HG02970 (cell line): Measurements from ENCODE around the gene VWA5B1.

Source experiments
- ATAC-seq: cut with Tn5 transposase; IDR thresholded peaks from one replicate; pipeline ENCODE4 v1.9.1; 2021; ENCODE audit warnings: mild to moderate bottlenecking, moderate library complexity, moderate number of reproducible peaks; ENCODE audit not compliant: unreplicated experiment, low FRiP score

Gene VWA5B1

DNA sequence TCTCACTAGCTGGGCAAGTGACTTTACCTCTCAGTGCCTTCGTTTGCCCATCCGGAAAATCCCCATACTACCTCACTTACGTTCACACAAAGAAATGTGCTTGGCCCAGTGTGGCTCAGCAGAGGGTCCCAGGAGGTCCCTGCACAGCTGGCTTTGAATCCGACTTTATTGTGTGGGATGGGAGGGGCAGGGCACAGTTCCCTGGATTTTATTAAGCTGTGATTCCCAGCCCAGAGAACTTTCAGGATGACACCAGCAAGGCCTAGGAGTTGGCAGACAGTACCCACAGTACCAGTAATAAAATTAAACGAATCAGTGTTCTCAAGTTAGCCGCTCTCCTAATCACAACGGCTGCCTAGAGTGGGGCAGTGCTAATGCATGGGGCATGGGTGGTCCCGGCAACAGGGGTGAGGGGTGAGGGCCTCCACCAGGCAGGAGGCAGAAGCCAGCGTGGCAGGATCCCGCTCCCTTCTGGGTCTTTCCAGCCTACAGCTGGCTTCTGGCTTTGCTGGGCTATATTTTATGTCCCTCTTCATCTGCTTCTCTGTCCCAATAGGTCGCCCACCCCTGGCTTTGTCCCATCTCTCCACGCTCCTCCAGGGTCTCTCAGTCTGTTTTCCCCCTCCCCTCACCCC lies 74.9 kb downstream of the VWA5B1 start:
- ATAC-seq, result no peak

DNA sequence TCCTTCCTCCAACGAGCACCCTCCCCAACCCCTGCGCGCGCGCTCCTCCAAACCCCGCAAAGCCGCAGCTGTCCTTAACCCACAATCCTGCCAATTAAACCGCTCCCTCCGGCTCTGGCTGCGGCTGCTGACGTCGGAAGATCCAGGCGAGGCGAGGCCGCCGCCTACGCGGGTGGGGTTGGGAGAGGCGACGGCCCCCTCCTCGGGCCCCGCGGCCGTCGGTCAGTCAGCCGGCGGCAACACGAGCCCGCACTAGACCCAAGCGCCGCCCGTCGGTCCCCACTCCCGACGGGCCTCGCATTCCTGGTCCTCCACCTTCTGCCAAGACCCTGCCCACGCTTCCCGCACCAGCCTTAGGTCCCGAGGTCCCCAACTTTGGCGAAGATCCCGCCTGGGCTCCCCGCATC lies 75.4 kb downstream of the VWA5B1 start:
- no peak for ATAC-seq

DNA sequence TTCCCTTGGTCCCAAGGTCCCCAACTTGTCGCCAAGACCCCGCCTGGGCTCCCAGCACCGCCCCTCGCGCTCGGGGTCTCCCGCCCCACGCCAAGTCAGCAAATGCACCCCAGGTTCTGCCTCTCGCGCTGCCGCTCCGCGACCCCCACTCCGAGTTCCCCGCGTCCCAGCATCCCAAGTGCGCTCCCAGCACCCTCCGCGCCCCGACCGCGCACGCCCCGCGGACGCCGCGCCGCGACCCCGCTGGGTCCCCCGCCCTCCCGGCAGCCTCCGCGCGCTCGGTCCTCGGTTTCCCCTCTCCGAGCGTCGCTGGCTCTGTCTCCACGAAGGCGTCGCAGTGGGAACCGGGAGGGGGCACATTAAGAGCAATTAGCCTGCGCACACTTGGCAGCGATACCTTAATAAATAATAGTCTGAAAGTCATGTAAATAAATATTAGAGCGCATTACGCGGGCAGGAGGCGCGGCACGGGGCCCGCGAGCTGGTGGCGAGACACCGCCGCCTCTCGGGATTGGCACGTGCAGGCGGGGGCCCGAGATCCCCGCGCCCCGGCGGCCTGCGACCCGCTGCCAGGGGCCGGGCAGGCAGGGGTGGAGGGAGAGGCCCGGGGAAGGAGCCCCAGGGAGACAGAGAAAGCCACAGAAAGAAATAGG lies 75.9 kb downstream of the VWA5B1 start:
- no peak for ATAC-seq

DNA sequence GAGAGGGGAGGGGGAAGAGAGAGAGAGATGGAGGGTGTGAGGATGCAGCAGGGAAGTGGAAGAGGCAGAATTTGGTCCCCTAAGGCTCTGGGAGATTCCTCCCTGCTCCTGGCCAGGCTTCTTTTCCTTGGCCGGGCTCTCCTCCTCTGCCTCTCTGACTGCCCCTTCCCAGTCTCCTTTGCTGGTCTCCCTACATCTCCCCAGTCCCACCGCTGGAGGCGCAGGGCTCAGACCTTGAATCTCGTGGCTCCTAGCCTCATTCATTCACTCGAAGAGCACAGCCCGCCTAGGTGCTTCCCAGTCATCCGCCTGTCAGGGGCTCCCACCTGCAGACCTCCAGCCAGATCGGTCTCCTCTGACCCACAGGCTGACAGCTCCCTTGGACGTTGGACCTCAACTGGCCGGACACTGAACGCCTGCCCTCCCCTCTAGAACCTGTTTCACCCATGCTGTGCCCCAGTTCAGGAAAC lies 76.5 kb downstream of the VWA5B1 start:
- ATAC-seq, result no peak

DNA sequence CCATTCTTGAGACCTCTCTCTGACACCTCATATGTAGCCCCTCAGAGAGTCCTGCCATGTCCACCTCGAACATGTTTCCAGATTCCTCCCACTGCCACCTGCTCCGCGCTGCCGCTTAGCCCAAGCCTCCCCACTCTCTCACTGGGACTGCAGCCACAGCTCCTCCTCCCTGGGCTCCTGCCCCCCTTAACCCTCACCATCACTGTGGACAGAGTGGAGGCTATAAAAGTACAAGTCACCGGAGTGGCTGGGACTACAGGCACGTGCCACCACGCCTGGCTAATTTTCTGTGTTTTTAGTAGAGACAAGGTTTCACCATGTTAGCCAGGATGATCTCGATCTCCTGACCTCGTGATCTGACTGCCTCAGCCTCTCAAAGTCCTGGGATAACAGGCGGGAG lies 77.0 kb downstream of the VWA5B1 start:
- ATAC-seq, result no peak

DNA sequence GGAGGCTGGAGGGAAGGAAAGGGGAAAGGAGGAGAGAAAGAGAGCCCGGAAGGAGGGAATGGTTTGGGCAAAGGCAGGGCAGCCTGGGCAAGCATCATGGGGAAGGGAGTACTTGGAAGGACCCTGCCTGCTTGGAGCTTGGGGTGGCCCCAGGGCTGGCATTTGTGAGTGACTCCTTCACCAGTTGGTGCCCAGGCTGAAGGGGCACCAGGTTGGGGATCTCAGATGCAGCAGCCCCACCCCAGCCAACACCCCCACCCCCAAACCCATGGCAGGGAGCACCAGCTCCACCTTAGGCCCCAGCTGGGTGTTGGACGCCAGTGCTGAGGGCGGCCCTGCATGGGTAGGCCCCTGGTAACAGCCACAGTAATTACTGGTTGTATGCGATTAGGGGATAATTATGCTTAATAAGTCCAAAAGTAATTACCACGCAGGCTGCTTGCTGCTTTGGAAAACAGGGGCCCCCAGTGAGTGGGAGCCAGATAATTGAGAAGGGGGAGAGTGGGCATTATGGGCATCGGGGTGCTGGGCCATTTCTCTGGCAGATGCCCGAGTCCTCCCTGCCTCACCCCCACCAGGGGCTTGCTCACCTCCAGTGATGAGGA lies 78.3 kb downstream of the VWA5B1 start:
- ATAC-seq, result no peak

DNA sequence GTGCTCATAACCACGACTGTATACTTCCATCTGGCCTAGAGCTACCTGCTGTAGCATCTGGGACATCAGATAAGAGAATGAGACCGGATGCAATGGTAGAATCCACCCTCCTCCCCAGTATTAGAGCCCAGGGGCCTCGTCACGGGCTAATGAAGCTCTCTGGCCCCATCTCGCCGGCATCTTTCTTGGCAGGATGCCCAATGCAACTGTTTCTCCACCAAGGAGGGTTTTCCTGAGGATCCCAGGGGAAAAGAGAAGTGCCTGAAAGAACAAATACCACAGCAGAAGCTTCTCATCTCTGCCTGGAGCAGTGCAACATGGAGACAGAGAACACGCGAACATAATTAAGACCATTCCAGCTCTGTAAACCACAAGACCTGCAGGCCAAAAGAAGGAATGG lies 80.0 kb downstream of the VWA5B1 start:
- no peak for ATAC-seq

DNA sequence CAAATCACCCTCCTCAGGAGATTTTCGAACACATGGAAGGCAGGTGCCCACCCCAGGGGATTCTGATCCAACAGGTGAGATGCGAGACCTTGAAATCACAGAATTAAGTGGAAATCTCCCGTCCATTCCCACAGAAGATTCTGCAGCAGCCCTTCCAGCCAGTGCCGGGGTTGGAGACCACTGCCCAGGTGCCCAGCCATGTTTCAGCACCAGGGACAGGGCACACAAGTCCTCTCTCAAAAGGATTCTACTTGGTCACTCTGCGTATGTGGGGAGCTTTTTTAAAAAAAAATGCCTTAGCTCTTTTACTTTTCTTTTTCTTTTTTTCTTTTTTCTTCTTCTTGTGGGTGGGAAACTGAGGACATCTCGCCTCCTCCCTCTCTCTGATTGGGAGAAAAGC lies 80.7 kb downstream of the VWA5B1 start:
- ATAC-seq, result no peak

DNA sequence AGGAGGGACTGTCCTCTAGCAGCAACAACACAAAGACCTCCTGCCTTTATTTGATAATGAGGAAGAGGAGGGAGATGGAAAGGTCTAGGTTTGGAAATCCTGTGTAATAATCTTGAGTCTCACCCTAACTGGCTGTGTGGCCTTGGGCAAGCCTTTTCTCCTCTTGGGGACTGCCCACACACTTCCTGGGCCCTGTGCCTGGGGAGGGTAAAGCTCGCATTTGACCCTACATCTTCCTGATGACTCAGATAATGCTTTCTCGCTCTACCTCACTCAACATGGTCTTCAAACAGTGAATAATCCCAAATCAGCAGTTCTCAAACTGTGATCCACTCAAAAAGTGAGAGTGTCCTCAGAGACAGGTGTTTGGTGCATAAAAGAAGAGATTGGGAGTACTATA lies 81.2 kb downstream of the VWA5B1 start:
- ATAC-seq, result no peak

DNA sequence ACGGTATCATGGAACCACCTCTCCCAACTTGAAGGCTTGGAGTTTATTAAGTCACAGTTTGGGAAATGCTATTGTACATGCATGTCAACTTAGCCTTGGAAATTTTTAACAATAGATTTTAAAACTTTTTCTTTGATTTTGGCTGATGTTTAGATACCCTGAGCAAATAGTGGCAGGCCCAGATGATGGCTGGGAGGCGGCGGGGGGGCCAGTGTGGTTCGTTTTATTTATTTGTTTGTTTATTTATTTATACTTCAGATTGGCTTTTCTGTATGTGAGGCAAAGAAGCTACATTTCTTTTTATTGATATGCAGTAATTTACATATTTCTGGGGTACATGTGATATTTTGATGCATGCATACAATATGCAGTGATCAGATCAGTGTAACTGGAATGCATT lies 82.0 kb downstream of the VWA5B1 start:
- no peak for ATAC-seq

DNA sequence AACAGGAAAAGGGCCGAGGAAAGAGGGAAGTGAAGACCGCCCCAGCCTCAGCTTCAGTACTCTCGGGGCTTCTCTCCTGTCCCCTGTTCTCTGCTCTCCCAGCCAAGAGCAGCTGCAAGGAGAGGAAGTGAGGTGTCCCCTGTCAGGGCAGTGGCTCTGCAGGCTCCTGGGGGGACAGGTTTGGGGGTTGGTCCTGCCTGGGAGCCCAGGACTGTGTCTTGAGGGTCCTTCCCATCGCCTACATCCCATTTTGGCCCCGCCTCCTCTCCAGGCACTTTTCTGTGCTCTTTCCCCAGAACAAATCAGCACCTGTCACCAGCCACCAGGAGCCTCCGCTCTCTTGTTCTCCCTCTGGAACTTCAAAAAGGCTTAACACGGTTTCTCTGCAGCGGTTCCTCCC lies 82.6 kb downstream of the VWA5B1 start:
- no peak for ATAC-seq

DNA sequence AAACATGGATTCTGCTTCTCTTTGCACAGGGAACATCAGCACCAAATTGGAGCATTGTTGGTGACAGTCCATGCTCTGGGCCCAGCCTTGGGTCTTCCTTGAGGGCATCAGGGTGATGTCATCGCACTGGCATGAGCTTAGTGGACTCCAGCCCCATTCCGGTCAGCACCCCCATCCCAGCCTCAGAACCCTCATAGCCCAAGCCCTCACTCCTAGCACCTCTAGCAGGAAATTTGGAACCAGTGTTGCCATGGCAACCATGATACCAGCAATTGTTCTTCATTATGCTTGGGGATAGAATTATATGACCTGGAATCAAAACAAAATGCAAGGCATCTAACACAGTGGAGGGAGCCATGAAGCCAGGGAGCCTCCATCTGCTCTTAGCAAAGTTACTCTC lies 83.1 kb downstream of the VWA5B1 start:
- no peak for ATAC-seq

DNA sequence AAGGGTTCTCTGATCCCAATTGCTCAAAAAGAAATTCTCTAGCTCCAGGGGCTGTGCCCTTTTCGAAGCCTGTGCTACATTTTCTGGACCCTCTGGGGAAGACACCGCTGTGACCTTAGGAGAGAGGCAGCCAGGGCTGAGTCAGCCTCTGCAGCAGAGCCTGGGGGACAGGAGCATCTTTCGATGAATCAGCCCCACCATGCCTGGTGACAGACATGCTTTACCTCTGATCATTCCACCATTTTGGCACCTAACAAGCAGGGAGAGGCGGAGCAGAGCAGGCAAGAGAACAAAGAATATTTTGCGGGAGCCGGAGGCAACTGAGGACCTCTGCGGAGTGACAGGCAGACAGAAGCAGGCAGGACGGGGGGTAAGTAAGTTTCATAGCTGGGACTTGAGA lies 84.9 kb downstream of the VWA5B1 start:
- ATAC-seq, result no peak

DNA sequence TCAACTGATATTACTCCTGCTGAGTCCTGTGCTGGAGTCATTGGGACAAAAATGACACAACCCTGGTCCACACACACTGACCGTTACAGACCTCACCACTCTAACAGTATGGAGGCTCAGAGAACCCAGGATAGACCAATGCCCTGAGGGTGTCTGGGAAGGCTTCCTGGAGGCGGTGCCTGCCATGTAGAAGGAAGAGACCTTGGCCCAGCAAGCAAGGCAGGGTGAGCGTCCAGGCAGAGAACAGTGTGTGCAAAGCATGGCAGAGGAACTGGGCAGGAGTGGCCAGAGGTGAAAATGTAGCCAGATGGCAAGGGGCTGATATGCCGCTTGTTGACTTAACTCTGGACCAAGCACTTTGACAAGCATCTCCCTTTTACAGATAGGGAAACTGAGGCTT lies 85.5 kb downstream of the VWA5B1 start:
- ATAC-seq, result no peak

DNA sequence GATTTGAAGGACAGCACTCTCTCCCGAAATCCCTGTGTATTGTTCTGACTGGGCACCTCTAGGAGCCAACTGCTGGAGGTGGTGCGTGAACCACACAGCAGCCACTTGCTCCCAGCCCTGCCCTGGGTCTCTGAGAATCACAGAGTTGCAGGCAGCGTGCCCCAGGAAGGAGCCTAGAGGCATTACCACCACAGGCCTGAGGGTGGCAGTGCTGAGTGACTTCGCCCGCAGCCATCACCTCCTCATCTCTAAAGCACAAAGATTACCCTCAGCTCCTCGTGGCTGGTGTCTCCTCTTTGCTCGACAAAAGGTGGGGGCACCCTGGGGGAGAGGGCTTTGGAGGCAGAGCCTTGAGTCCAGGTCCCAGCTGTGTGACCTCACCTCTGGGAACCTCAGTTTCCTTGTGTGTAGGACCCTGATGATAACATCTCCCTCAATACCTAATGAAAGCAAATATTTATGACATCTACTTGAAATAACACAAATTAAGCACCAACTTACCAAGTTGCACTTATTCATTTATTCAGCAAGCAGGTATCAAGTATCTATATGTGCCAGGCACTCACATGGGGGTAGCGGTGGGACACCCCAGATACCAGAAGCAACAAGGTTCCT lies 86.3 kb downstream of the VWA5B1 start:
- no peak for ATAC-seq

DNA sequence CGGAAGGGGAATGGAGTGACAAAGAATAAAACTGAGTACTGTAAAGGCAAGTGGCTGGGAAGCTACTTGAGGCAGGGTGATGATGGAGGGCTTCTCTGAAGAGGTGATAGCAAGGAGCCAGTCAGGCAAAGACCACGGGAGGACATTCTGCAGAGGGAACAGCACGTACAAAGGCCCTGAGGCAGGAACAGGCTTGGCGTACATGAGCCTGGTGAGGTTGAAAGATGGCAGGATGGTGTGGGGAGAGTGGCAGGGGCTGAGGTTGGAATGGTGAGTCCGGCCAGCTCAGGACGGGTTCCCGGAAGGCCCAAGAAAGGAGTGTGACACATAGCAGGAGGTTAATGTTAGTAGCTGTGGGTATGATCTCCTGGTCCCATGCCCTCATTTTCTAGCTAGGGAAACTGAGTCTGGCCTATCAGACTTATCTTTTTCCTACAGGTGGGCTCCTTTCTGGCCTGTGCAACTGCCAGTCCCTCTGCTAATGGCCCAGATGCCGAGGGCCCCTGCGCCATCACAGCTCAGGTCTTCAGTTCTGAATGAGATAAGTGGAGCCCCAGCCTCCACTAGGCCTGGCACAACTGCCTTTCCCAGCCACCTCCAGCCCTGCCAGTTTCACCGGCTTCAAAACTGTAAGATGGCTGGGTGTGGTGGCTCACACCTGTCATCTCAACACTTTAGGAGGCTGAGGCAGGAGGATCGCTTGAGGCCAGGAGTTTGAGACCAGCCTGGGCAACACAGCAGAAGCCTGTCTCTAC lies 87.0 kb downstream of the VWA5B1 start:
- ATAC-seq, result no peak

DNA sequence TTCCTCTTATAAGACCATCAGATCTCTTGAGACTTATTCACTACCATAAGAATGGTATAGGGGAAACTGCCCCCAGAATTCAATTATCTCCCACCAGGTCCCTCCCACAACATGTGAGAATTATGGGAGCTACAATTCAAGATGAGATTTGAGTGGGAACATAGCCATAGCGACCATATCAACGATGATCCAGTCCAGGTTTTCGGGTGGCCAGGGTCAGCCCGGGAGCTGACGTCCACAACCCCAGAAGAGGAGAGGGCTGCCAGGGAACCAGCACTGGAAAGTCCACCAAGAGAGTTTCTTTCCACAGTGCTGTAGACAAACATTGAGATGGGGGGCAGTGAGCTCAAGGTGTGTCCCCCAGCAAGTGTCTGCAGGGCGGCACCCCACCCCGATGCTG lies 88.4 kb downstream of the VWA5B1 start:
- ATAC-seq, result no peak

DNA sequence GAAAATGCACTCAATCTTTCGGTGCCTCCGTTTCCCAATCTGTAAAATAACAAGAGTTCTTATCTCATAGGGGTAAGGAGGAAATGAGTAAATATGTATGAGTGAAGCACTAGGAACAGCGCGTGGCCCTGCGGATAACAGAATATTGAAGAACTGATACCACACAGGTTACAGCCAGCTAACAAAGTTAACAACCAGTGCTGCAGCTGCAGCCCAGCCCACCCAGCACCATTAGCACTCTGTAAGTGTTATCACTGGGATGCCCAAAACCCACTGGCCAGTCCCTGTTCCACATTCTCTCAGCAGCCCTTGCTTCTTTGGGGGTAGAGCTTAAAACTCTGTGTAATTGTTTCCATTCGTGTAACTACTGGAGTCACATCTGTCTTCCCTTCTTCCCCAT lies 89.5 kb downstream of the VWA5B1 start:
- ATAC-seq, result no peak

DNA sequence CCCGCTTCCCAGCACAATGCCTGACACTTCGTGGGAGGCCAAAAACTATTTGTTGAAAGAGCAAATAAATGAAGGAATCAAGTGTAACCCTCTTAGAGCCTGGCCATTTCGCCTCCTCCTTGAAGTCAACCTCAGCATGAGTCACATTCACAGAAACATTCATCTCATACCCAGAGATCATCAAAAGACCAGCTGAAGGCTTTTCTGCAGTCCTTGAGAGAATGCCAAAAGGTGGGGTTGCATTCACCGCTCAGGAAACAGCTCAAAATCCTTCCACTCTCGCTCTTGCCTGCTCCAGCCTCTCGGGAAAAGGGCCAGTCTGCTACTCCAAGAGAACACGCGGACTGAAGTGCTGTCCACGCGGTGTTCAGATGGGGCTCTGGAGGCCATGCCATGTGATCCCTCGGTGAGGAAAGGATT lies 90.0 kb downstream of the VWA5B1 start:
- no peak for ATAC-seq

DNA sequence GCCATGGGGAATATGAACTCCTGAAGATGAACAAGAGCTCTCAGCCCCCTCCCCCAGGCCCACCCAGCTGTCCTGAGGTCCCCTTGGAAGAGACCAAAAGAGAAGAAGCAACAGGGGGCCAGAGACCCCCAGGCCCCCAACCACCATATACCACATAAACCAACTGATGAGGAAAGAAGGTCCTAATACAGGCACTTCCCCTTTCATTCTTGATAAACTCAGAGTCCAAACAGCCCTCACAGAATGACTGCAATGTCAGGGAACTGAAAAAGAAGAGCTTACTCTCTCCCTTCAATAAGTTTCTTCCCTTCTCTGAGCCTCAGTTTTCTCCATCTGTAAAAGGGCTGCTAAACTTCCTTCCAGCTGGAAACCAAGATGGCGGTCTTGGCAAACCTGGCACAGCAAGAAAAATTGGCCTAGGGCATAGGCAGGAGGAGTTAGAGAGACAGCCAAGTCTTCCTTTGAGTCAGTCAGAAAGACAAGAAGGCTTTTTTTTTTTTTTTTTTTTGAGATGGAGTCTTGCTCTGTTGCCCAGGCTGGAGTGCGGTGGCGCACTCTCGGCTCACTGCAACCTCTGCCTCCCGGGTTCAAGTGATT lies 90.5 kb downstream of the VWA5B1 start:
- no peak for ATAC-seq

DNA sequence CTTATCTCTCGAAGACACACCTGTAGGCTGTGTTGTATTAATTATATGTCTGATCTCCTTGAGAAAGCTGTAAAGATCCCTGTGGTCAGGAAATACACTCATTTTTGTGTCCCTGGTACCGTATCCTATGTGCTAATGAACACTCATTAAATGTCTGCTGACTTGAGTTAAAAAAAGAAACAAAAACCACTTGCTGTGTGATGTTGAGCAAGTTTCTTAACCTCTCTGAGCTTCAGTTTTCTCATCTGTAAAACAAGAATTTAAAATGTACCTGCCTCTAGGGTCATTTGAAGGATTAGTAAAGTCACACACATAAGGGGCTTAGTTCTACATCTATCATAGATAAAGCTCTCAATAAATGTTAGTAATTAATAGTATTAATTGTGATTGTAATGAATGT lies 91.3 kb downstream of the VWA5B1 start:
- ATAC-seq, result no peak
